ENCODE results near the gene DLG2. TPM values are rescaled to one million over a fixed set of nuclear protein-coding genes. Genes with fewer than 3 reads are reported as not detected.

DLG2 gene
- total RNA-seq, 3 donors from 2014 or later (not counting 1 experiment from before 2014, with no cell fraction given): 1.7 to 2.9 (median 2.2) TPM

DNA sequence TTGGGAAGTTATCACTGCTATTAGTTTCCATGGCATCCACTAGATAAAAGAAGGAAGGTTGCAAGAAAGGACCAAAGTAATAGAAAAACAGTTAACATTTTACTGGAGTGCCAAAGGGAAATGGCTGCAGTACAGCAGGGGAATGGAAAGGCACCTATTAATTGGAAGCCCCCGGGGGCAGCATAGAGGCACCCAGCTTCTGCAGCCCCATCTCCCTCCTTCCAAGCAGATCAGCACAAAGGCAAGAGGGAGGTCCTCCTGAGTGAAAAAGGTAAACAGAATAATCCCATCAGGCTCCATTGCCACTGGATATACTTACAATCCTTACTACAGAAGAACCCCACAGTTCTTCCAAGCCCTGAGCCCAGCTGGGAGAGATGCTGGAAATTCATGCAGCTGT, 887.1 kb downstream of the DLG2 start:
- 100% methylated on average over 1 of the region's 1 CpG for WGBS (ENCODE audit: insufficient coverage)

DNA sequence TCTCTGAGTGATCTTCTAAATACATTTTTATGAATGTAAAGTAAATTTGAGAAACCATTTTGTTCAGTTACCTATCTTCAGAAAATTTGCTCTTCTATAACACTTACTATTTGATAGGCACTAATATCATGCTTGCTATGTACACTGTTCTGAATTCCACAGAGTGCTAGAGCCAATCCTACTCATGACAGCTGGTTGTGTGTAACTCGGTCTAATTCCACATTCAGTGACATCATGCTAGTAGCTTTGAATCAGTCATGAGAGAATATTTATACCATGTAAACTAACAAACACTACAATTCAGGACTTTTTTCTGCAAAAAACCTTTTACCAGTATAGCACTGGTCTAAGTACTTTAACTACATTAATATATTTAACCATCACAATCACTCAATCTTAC, 902.9 kb downstream of the DLG2 start:
- Mint-ChIP-seq H3K9me3 (peaks cover 6 to 11% of the 10 kb centered on the region in 2 donors), H3K36me3 (peaks cover 3% of the 10 kb centered on the region), H3K27ac (no peak overlapping the region), H3K4me3 (no peak overlapping the region), H3K27me3 (ENCODE audit: low read depth in 2 of 2) (no peaks in the 10 kb centered on the region), H3K4me1 (no peaks in the 10 kb centered on the region)
- H3K9me3 ChIP-seq (ENCODE audit: control insufficient read depth, insufficient read depth, low read length): no peaks in the 10 kb centered on the region
- peaks cover 4% of the 10 kb centered on the region for H3K27me3 ChIP-seq (ENCODE audit: control insufficient read depth, insufficient read depth, low read length)
- WGBS (ENCODE audit: insufficient coverage): 88% methylated on average over 1 of the region's 1 CpG
- TF ChIP-seq, protein P1, sequence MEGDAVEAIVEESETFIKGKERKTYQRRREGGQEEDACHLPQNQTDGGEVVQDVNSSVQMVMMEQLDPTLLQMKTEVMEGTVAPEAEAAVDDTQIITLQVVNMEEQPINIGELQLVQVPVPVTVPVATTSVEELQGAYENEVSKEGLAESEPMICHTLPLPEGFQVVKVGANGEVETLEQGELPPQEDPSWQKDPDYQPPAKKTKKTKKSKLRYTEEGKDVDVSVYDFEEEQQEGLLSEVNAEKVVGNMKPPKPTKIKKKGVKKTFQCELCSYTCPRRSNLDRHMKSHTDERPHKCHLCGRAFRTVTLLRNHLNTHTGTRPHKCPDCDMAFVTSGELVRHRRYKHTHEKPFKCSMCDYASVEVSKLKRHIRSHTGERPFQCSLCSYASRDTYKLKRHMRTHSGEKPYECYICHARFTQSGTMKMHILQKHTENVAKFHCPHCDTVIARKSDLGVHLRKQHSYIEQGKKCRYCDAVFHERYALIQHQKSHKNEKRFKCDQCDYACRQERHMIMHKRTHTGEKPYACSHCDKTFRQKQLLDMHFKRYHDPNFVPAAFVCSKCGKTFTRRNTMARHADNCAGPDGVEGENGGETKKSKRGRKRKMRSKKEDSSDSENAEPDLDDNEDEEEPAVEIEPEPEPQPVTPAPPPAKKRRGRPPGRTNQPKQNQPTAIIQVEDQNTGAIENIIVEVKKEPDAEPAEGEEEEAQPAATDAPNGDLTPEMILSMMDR (IDR thresholded peaks at IDR 0.05): no peak
- no peak for ATAC-seq
- no peak overlapping the region for H3K4me3 ChIP-seq (ENCODE audit: low read length)
- no peak overlapping the region for H3K27ac ChIP-seq (ENCODE audit: low read length)
- DNase-seq: no peak
- no peaks in the 10 kb centered on the region for H3K36me3 ChIP-seq (ENCODE audit: control insufficient read depth, insufficient read depth, low read length)
- peaks cover 3% of the 10 kb centered on the region for H3K4me1 ChIP-seq (ENCODE audit: control insufficient read depth, insufficient read depth, low read length)
- intact Hi-C loops (cut with micrococcal nuclease): no loop called here

More for the DNA sequence above, 887.1 kb downstream of the DLG2 start:
- ATAC-seq (no peak), DNase-seq (no peak)
- Mint-ChIP-seq H3K4me3 (no peak overlapping the region), H3K36me3 (peaks cover 7% of the 10 kb centered on the region), H3K27me3 (ENCODE audit: low read depth in 2 of 2) (no peaks in the 10 kb centered on the region), H3K9me3 (peaks cover 14 to 19% of the 10 kb centered on the region in 2 donors), H3K27ac (no peak overlapping the region), H3K4me1 (no peaks in the 10 kb centered on the region)
- Histone ChIP-seq H3K9me3 (ENCODE audit: control insufficient read depth, insufficient read depth, low read length) (peaks cover 5% of the 10 kb centered on the region), H3K4me1 (ENCODE audit: control insufficient read depth, insufficient read depth, low read length) (no peaks in the 10 kb centered on the region), H3K4me3 (ENCODE audit: low read length) (no peak overlapping the region), H3K27ac (ENCODE audit: low read length) (no peak overlapping the region), H3K36me3 (ENCODE audit: control insufficient read depth, insufficient read depth, low read length) (no peaks in the 10 kb centered on the region), H3K27me3 (ENCODE audit: control insufficient read depth, insufficient read depth, low read length) (no peaks in the 10 kb centered on the region)
- TF ChIP-seq, protein P1 (IDR thresholded peaks at IDR 0.05): no peak
- intact Hi-C loops (cut with micrococcal nuclease): no loop called here

DNA sequence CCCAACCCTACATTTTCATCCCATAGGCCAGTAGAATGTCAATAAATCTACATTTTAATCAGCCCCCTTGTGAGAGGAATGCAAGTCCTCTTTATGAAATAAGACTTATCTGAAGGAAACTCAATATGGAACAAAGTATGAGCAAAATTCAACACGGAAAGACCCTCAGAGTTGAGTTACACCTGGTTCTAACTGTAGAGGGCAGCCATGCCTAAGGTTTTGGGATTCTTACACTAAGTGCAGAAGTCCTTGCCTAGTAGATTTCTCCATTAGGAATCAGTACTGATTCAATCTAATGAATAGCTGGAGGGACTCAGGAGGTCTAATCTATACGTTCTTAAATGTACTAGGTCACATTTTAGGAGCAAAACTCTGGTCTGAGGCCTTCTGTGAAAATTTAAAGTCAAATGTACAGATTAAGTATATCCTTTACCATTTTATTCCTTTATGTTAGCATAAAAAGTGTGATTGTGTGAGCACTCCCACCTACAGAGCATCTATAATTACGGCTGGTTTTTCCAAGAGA, 904.5 kb downstream of the DLG2 start:
- TF ChIP-seq, protein P1 (IDR thresholded peaks at IDR 0.05): no peak
- H3K36me3 Mint-ChIP-seq: no peaks in the 10 kb centered on the region
- H3K27me3 Mint-ChIP-seq (ENCODE audit: low read depth in 2 of 2): peaks cover 0 to 4% of the 10 kb centered on the region in 2 donors
- peaks cover 2 to 7% of the 10 kb centered on the region in 2 donors for H3K9me3 Mint-ChIP-seq
- H3K4me1 ChIP-seq (ENCODE audit: control insufficient read depth, insufficient read depth, low read length): peaks cover 3% of the 10 kb centered on the region
- intact Hi-C loops (cut with micrococcal nuclease): no loop called here
- no peaks in the 10 kb centered on the region for H3K9me3 ChIP-seq (ENCODE audit: control insufficient read depth, insufficient read depth, low read length)
- ATAC-seq (no peak), DNase-seq (no peak)
- 85% methylated on average over 3 of the region's 3 CpGs for WGBS (ENCODE audit: insufficient coverage)
- H3K27me3 ChIP-seq (ENCODE audit: control insufficient read depth, insufficient read depth, low read length): peaks cover 4% of the 10 kb centered on the region
- no peak overlapping the region for H3K27ac ChIP-seq (ENCODE audit: low read length)
- H3K4me3 Mint-ChIP-seq: no peak overlapping the region
- no peak overlapping the region for H3K27ac Mint-ChIP-seq
- no peaks in the 10 kb centered on the region for H3K4me1 Mint-ChIP-seq
- no peak overlapping the region for H3K4me3 ChIP-seq (ENCODE audit: low read length)
- H3K36me3 ChIP-seq (ENCODE audit: control insufficient read depth, insufficient read depth, low read length): no peaks in the 10 kb centered on the region

DNA sequence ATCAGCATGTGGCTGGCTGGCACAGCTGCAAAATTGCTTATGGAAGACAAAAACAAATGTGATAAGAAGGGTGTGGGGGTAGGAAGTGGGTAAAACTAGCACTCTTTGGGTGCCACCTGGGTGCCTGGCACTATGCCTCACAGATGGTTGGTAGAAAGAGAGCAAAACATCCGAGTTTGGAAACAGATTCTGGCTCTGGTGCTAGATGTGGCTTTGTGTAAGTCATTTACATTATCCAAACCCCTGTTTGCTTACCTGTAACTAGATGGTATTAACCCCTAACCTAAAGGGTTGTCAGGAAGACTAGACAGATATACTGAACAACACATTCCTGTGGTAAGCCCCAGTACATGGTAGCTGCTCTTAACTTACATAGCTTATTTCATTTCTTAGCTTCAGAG, 905.6 kb downstream of the DLG2 start:
- DNase-seq (peak in 1 of 2 donors; percentile 31), ATAC-seq (no peak)
- Mint-ChIP-seq H3K27ac (no peak overlapping the region), H3K9me3 (peaks cover 2 to 5% of the 10 kb centered on the region in 2 donors), H3K4me1 (no peaks in the 10 kb centered on the region), H3K27me3 (ENCODE audit: low read depth in 2 of 2) (peaks cover 0 to 4% of the 10 kb centered on the region in 2 donors), H3K4me3 (no peak overlapping the region), H3K36me3 (no peaks in the 10 kb centered on the region)
- H3K27me3 ChIP-seq (ENCODE audit: control insufficient read depth, insufficient read depth, low read length): peaks cover 4% of the 10 kb centered on the region
- TF ChIP-seq, protein P1 (IDR thresholded peaks at IDR 0.05): no peak
- 0% methylated on average over 1 of the region's 1 CpG for WGBS (ENCODE audit: insufficient coverage)
- H3K27ac ChIP-seq (ENCODE audit: low read length): no peak overlapping the region
- intact Hi-C loops (cut with micrococcal nuclease): no loop called here
- H3K9me3 ChIP-seq (ENCODE audit: control insufficient read depth, insufficient read depth, low read length): no peaks in the 10 kb centered on the region
- peaks cover 3% of the 10 kb centered on the region for H3K4me1 ChIP-seq (ENCODE audit: control insufficient read depth, insufficient read depth, low read length)
- no peak overlapping the region for H3K4me3 ChIP-seq (ENCODE audit: low read length)
- no peaks in the 10 kb centered on the region for H3K36me3 ChIP-seq (ENCODE audit: control insufficient read depth, insufficient read depth, low read length)
